AML-193 (cell line): ENCODE results near the gene SPRY4.
"Not testable (repeated sequence)": the region's sequence is repeated elsewhere in the genome, so short reads cannot be mapped to it uniquely, and the experiment has no call there.

Source experiments
- DNase-seq, 2 experiments: peaks; one replicate each; lab custom pipeline; 2025; lab: John Stamatoyannopoulos, UW

Gene SPRY4, protein sequence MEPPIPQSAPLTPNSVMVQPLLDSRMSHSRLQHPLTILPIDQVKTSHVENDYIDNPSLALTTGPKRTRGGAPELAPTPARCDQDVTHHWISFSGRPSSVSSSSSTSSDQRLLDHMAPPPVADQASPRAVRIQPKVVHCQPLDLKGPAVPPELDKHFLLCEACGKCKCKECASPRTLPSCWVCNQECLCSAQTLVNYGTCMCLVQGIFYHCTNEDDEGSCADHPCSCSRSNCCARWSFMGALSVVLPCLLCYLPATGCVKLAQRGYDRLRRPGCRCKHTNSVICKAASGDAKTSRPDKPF

DNA sequence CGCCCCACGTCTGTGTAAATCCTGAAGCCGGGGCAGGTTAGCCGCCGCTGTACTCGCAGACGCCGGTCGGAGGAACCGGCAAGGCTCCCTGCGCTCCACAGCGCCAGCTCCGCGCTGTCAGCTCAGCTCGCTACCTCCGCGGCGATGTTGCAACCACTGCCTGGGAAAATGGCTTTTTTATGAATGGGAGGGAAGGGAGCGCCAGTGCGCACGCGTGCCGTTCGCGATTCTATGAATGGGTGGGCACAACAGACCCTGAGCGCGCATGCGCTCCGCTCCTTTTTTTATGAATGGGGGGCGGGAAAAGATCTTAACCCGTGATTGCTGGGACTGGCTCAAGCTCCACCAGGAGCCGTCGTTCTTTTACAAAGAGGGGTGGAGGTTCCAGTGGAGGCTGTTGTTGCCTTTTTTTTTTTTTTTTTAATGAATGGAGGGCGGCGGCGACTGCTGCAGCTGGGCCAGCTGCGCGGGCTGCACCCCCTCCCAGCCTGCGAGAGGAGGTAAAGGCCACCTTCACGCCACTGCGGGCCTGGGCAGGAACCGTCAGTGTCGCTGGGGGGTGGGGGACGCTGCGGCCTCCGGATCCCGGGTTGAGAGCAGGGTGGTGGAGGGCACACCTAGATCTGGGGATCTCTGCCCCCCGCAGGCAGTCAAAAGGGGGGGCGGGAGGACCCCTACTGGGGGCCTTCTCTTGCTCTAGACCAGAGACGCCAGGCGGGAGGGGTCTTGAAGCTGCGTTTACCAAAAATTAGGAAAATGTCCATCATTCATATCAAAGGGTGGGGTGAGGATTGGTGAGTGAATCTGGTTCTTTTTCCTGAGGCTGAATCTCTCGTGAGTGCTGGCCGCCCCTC lies at the start of gene SPRY4:
Gene SPRY4 (minus strand): TSS at position 151 of the 854 bp plus-strand sequence. CDS start 9,913 bp downstream, outside the sequence.
- DNase-seq: peak; percentile 46 to 57

DNA sequence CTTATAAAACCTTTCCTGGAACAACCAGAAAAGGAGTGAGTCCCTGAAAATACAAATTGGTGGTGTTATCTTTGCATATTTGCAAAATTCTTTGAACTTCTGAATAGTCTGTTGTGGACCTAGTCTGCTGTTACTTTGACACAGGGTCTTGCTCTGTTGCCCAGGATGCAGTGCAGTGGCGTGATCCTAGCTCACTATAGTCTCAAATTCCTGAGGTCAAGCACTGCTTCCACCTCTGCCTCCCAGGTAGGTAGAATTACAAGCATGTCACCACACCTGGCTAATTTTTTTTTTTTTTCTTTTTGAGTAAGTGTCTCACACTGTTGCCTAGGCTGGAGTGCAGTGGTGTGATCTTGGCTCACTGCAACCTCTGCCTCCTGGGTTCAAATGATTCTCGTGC lies 43.7 kb upstream of the SPRY4 start:
- no peak for DNase-seq

DNA sequence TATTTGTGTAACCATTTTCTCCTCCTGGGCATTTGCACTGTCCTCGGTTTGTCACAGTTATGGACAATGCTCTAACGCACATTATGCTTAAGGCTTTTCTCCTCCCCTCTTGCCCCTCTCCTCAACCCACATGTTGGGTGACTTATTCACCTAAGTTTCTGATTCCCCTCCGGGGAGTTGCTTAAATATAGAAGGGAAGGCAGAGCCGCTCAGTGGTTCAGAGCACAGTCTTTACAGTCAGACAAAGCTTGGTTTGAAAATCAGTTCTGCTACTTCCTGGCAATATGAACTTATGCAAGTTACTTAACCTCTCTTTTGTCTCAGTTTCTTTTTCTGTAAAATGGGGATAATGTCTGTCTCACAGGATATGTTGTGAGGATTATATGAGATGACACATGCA lies 41.2 kb upstream of the SPRY4 start:
- DNase-seq: no peak

DNA sequence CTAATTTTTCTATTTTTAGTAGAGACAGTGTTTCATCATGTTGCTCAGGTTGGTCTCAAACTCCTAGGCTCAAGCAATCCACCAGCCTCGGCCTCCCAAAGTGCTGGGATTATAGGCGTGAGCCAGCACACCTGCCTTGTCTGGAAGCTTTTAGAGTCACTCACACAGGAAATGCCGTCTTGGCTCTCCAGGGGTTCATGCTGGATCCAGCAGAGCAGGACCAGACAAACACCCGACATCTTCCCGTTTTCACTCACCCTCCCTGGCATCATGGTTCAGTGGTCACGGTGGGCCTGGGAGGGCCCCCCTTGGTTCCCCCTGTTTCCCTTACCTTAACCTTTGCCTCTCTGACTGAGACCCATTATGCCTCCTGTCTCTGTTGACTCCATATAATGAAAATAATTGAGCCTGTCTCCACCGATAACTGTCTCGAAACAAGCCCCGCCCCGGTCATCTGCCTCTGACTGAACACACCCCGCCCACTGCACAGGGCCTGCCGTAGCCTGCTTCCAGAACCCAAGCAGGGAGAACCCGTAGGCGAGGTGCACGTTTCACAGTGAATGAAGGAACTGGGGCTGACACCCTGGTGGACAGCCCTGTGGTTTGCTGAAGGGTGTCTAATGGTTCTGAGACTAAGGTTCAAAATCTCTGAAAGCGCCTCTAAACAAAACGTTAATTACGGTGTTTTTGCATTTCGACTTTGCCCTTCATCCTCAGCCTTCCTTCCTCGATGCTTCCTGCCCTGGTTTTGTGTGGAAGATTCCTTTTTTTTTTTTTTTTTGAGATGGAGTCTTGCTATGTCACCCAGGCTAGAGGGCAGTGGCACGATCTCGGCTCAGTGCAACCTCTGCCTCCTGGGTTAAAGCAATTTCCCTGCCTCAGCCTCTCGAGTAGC lies 39.7 kb upstream of the SPRY4 start:
- no peak for DNase-seq

DNA sequence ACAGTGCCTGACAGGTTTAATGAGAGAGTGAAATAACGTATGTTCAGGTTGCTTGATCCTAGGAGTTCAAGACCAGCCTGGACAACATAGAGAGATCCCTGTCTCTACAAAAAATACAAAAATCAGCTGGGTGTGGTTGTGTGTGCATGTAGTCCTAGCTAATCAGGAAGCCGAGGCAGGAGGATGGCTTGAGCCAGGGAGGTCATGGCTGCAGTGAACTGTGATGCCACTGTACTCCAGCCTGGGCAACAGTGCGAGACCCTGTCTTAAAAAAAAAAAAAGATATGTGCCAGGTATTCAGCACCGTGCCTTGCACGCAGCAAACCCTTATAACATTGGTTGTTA lies 38.8 kb upstream of the SPRY4 start:
- no peak for DNase-seq

DNA sequence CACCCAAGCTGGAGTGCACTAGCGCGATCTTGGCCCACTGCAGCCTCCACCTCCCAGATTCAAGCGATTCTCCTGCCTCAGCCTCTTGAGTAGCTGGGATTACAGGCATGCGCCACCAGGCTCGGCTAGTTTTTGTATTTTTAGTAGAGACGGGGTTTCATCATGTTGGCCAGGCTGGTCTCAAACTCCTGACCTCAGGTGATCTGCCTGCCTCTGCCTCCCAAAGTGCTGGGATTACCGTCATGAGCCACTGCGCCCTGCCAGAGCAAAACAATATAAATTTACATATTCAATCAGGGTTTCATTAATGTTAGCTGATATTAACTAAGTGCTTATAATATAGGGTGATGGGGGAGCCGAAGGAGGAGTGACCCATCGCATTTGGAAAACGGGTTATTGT lies 37.4 kb upstream of the SPRY4 start:
- not testable (repeated sequence) for DNase-seq

DNA sequence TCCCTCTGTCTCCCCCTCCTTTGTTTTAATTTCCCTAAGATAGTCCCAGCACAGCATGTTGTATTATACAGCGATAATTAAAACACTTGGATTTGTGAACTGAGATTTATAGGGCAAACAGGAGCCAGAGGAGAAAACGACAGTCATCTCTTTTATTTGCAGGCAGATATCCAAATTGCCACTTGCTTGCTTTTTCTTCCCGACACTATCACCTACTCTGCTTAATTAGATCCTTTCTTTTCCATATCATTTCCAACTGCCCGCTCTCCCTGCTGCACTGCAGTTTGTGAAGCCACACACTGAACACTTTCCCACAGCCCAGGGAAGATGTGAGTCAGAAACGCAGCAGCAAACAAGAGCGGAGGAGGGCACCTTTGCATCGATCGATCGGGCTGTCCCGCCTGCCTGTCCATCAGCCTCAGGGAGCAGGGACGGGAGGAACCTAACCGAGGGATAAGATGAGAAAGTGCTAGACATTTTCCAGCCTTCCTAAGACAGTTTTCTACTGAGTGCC lies 35.8 kb upstream of the SPRY4 start:
- DNase-seq: no peak

DNA sequence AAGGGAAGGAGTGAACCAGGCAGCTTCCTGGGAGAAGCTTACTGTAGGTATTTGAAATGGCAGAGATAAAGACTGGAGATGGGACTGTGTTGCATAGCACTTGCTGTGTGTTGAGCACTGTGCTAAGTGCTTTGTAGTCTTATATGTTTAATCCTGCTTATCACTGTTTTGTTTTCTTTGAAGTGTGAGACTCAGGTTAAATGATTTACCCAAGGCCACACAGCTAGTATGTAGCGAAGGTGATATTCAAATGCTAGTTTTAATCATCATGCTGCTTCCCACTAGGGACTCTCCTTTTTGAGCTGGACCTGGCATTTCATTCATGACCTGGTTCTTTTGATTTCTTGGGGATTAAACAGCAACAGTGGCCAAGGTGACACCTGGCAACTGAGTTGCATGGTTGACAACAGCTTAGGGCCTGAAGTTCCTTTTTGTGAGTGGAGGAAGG lies 35.3 kb upstream of the SPRY4 start:
- DNase-seq: no peak

DNA sequence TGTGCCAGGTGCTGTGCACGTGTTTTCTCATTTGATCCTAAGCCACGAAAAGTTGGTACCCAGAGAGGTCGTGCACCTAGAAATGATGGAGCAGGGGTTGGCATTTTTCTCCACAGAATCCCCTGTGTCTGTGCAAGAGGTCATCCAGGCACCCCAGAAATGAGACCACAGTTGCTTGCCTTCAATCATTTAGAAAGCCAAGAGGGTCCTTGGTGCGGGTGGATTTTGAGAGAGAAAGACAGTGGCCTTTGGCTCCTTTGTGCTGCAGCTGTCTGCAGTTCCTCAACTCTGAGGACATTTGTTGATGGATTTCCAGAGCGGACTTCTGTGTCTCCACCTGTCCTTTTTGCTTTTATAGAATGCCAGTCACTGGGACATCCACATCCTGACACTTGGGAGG lies 33.8 kb upstream of the SPRY4 start:
- no peak for DNase-seq

DNA sequence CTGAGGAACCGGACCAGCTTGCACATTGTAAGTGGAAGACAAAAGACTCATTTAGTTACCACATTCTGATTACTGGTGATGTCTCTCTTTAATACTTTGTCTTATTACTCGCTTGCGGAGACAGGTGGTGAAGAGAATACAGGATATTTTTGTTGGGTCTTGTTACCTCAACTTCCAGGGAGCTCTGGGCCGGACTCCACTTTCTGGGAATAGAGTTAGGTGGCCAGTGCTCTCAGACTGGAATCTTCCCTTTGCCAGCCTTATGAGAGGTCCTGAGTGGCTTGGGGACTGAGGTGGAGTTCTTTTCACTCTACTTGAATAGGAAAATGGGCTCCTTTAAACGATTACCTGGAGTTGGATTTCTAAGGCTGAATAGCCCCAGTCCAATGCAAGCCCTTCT lies 33.3 kb upstream of the SPRY4 start:
- DNase-seq: no peak

DNA sequence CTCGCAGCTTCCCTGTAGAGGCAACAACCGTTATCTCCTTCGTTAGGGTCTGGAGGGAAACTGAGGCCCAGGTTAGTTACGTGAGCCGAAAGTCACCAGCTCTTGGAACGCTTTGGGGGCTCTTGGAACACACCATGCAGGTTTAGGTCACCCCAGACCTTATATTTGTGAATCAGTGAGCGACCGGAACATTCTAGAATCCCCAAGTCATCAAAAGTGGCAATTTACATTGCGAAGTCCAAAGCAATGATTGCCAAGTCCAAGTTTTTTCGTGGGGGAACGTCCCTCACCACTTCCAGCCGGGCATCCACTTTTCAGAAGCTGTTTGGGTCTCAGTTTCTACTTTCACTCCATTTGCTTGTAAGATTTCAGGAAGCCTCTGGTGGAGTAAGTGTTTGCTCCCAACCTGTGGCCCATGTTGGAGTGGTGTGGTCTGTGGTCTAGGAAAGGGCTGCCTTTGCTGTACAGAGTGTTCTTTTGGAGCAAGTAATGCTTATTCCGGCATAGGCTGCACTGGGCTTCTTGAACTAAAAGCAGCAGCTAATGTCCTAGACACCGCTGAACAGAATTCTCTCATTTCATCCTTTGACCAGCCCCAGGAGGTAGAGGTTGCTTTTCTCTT lies 32.8 kb upstream of the SPRY4 start:
- DNase-seq: no peak

DNA sequence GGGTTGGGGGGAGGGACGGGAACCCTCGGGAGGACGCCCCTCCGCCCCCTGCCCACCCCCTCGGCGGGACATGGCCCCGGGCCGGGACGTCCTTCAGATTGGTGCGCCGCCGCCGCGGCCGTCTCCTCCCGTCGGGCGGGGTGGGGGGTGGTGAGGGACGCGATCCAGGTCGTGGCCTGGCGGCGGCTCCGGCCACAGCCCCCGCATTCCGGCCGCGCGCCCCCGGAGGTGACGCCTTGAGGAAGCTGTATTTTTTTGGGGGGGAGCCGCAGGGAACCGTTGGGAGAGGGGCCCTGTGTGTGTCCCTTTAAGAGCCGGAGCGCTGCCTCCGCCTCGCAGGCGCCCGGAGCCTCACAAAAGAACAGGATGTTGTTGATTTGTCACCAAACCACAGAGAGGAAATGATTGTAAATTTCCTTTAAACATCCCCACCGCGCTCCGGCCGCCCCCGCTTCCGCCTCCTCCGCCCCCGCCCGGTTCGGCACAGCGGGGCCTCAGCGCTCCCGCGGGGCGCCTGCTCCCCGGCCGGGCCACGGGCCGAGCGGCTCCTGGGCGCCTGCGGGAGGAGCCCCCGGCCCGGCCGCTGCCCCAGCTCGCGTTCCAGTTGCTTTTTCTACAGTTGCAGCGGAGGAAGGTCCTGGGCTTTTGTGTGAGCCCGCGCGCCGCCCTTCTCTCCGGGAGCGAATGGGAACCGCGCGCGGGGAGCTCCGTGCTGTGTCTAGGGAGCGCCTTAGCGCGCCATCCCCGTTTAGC lies 32.1 kb upstream of the SPRY4 start:
- peak; percentile 64 to 74 for DNase-seq

DNA sequence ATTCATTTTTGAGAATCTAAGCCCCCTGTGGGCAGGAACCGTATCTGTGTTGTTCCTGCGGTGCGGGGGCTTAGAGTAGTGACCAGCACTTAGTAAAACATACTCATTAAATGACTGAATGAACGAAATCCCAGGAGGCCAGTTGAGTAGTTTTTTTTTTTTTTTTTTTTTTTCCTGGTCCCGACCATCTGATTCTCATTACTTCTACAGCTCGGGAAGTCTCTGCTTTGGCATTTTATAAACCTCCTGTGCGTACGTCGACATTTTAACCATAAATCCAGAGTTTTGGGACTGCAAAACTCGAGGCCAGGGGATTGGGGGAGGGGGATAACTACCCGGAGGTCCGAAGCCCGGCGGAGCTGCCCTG lies 31.5 kb upstream of the SPRY4 start:
- no peak for DNase-seq

DNA sequence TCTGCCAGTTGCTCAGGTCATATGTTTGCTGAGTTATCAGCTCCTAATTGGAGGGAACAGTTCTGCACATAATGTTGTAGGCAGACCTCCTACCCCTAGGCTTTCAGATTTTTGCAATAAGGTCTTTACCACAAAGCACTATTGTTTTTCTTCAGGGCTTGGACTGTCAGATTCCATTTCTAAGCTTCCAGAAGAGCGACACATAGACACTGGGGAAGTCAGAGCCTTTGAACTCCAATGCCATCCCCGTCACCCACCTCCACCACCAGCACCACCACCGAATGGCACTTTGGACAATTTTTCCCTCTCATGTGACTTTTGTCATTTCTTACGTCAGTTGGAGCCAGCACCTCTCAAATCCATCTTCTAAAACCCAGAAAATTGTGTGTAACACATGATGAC lies 28.3 kb upstream of the SPRY4 start:
- no peak for DNase-seq

DNA sequence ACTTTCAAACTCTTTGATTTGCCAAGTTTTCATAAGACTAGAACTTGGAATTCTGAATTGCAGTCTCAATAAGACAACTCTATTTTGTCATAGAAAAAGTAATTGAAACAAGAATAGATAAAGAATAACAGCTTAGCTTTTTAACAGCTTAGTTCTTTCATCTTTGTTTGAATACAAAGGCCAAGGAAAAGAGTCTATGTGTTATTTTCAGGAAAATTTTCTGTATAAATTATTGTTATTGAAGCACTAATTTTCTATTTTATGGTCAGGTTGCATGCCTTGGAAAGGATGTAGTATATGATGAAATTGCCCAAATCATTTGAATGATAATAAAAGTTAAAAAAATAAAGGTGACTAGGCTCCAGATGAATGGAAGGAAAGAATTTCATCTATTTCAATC lies 25.2 kb upstream of the SPRY4 start:
- no peak for DNase-seq

DNA sequence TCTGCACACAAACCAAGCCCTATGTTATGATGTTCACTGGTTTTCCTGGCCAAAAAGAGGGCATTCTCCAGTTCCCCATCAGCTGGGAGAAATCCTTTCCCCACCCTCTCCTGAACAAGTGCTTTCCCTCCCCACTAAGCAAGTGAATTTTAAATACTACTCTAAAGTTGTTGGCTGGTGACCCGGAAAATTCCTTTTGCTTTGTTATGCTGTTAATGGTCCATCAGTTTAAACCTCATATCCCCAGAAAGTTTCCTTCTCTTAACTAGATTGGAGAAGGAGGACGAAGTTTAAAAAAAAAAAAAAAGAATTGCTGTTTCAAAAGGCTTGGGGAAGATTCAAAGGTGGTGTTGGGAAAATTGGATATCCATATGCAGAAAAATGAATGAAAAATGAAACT lies 21.9 kb upstream of the SPRY4 start:
- no peak for DNase-seq

DNA sequence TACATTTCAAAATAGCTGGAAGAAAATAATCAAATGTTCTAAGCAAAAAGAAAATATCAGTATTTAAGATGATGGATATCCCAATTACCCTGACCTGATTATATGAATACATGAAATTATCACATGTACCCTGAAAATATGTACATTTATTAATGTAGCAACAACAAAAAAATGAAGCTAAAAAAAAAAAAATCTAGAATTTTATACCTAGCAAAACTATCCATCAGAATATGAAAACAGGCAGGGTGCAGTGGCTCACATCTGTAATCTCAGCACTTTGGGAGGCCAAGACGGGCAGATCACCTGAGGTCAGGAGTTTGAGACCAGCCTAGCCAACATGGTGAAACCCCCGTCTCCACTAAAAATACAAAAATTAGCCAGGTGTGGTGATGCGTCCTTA lies 20.1 kb upstream of the SPRY4 start:
- DNase-seq: not testable (repeated sequence)

DNA sequence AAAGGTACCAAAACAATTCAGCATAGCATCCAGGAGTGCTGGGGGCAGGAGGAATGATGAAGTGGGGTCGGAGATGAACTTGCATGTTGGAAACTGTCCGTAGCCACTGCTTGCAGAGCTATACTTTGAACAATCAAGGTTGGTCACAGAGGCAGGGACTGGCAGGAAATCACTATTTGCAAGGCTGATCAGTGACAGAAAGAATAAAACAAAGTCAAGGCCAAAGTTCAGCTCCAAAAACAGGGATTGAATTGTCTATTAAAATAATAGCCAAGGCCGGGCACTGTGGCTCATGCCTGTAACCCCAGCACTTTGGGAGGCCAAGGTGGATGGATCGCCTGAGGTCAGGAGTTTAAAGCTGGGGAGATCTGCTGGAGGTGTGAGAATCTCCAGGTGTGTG lies 18.7 kb upstream of the SPRY4 start:
- DNase-seq: no peak

DNA sequence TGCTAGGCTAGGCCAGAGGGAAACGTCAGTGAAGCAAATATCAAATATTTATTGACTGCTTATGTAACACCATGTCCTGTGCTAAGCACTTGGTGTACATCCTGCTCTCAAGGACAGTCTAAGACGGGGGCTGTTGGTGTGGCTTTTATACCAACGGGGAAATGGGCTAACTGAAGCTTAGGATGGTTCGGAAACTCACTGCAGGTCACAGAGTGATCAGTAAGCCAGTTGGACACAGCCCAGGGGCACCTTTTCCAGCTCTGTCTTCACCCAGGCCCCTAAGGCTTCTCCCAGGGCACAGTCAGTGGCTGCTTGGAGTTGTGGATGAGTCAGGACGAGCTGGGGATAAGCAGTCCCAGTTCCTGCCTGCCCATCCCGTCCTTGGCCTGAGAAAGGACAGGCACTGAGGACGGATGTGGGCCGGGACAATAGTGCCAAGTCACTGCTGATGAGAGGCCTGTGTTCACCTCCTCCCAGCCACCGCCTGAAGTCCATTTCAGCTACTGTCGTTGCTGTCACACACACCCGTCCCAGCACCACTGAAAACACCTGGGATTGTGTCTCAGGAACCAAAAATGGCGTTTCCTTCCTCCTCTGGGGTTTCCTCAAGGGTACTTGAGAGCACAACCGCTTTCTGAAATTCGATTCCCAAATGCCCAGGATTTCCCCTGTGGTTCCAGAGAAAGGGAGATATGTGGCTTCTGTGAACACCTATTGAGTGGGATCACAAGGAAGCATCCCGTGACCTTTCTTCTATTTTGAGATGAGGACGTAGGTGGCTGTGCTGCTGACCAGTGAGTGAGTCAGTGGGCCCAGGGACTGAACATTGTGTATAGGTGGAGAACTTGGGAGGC lies 17.5 kb upstream of the SPRY4 start:
- no peak for DNase-seq

DNA sequence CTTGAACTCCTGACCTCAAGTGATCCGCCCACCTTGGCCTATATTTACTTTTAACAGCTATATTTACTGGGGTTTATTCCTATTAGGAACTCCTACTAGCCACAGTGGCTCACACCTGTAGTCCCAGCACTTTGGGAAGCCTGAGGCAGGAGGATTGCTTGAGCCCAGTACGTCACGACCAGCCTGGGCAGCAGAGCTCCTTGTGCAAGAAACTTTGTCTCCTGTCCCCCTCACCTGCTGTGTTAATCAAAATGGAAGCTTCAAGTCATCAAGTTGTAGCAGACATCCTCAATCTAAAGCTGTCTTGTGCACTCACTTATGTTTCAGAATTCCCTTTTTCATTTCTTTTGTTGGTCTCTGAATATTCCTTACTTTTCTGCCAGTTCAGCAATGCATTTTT lies 15.0 kb upstream of the SPRY4 start:
- no peak for DNase-seq
